Pancreas (tissue), 10 donors: ENCODE data around the gene DNER. TPM values are rescaled to one million over a fixed set of nuclear protein-coding genes. Genes with fewer than 3 reads are reported as not detected.

Experiments used
- ATAC-seq, 4 donors: fragments of 200-7000 bp; cut with Tn5 transposase; one replicate each; pipeline versions ENCODE4 v1.8.0 to v1.9.1; 2020; ENCODE audit warnings: mild to moderate bottlenecking in 4 of 4, moderate library complexity in 4 of 4
- DNase-seq, 6 donors: peaks; one replicate each; pipeline ENCODE4 v3.0.0-alpha.2; 2020
- FAIRE-seq: peaks from 2 replicates; lab custom pipeline; 2012; peaks lifted over from hg19 to GRCh38; lab: Jason Lieb, UNC
- H3K27ac ChIP-seq, 4 donors: fragments of 200-600 bp; sonication (generic); 1 replicate in 3 of 4; 2 replicates in 1 of 4; pipeline versions ENCODE4 v1.5.0 to v1.8.0; 2020
- H3K27me3 ChIP-seq, 4 donors: fragments of 200-600 bp; one replicate each; pipeline ENCODE4 v1.8.0; 2021
- H3K36me3 ChIP-seq, 3 donors: fragments of 200-600 bp; sonication (generic) in 1 of 3; one replicate each; pipeline versions ENCODE4 v1.5.0 to v1.8.0; 2020 to 2021
- H3K4me1 ChIP-seq, 3 donors: fragments of 200-600 bp; one replicate each; pipeline ENCODE4 v1.8.0; 2021
- H3K4me3 ChIP-seq, 4 donors: fragments of 200-600 bp; sonication (generic) in 2 of 4; one replicate each; pipeline versions ENCODE4 v1.5.0 to v1.8.0; 2020 to 2021
- H3K9me3 ChIP-seq, 4 donors: fragments of 200-600 bp; one replicate each; pipeline ENCODE4 v1.8.0; 2021
- CTCF ChIP-seq, 4 donors: fragments of 200-600 bp; sonication (generic) in 3 of 4; IDR thresholded peaks; one replicate each; pipeline versions ENCODE4 v1.5.0 to v1.8.0; 2021; ENCODE audit warnings: antibody characterized with exemption in 4 of 4
- WGBS, 2 donors: extraction: QIAGEN DNeasy Blood & Tissue Kit; methylation state at CpG; one replicate each; pipeline ENCODE4 v1.1.7; 2013; 5-methylcytosine and 5-hydroxymethylcytosine counted together
- intact Hi-C, 3 donors: fragments of 100-400 bp; cut with DNase I; formaldehyde crosslinking; loops; one replicate each; pipeline versions ENCODE4 v1.11.1 to v1.14.2; 2022
- polyA plus RNA-seq, 2 donors: library from polyadenylated mRNA; stranded (reverse); fragments of 200-250 nt; gene quantifications; one replicate each; pipeline ENCODE4 v1.2.3, GENCODE V29; 2013
- total RNA-seq, 6 donors: library from RNA; stranded (reverse); fragmentation: NEBNext Ultra II Directional in 4 of 6; extraction: Animal tissue kit (Norgen Biotek cat#: 25700) in 4 of 6; gene quantifications; one replicate each; pipeline versions ENCODE4 v1.2.1 to v1.2.4, GENCODE V29; 2021 to 2023
- donor health status: healthy with polysubstance abuse.
- donor health status: DM: no; HTN: no; CAD: no; lungs with moderate emphysema.
- donor health status: DM: no; HTN: no; CAD: no.
- donor health status: control.
- donor health status: control.
- donor health status: Bipolar disorder and iron deficiency.
- donor health status: DM: yes; HTN: yes; CAD: no.
- donor health status: DM: no; HTN: no; CAD: no.
- donor health status: DM: no; HTN: no; CAD: no.
- donor health status: DM: yes; HTN: yes; CAD: no.

DNER gene
- total and polyA plus RNA-seq, 8 donors: 0.25 to 2.3 (median 0.44) TPM

- FAIRE-seq: no peak
Measured at GRCh38 chr2:229363185-229363814, 351.1 kb downstream of the DNER start.

GRCh38 chr2:229350883-229351282 is 363.5 kb downstream of the DNER start:
- Histone ChIP-seq H3K4me1 (no peaks in the 10 kb centered on the region), H3K9me3 (no peaks in the 10 kb centered on the region), H3K36me3 (no peaks in the 10 kb centered on the region), H3K27me3 (no peaks in the 10 kb centered on the region), H3K4me3 (no peak overlapping the region), H3K27ac (no peak overlapping the region)
- intact Hi-C loops: no loop called here
- no peak for TF ChIP-seq CTCF (IDR thresholded peaks at IDR 0.05)
- ATAC-seq (no peak), DNase-seq (no peak), FAIRE-seq (no peak)

More at GRCh38 chr2:229363185-229363814, 351.1 kb downstream of the DNER start:
- Histone ChIP-seq H3K36me3 (no peaks in the 10 kb centered on the region), H3K4me1 (no peaks in the 10 kb centered on the region), H3K27me3 (no peaks in the 10 kb centered on the region), H3K27ac (no peak overlapping the region), H3K4me3 (no peak overlapping the region), H3K9me3 (no peaks in the 10 kb centered on the region)
- intact Hi-C loops: no loop called here
- ATAC-seq (no peak), DNase-seq (no peak)
- TF ChIP-seq CTCF (IDR thresholded peaks at IDR 0.05): no peak
- 47 to 52% methylated on average over 5 of the region's 5 CpGs for WGBS, 2 donors

GRCh38 chr2:229350117-229350805 is 364.1 kb downstream of the DNER start:
- no peaks in the 10 kb centered on the region for H3K27me3 ChIP-seq
- WGBS, 2 donors: 68 to 74% methylated on average over 9 of the region's 9 CpGs
- intact Hi-C loops: no loop called here
- H3K36me3 ChIP-seq: no peaks in the 10 kb centered on the region
- ATAC-seq: no peak
- no peaks in the 10 kb centered on the region for H3K4me1 ChIP-seq
- H3K9me3 ChIP-seq: no peaks in the 10 kb centered on the region
- no peak for FAIRE-seq
- no peak overlapping the region for H3K27ac ChIP-seq
- DNase-seq: no peak
- no peak overlapping the region for H3K4me3 ChIP-seq
- no peak for TF ChIP-seq CTCF (IDR thresholded peaks at IDR 0.05)

DNA sequence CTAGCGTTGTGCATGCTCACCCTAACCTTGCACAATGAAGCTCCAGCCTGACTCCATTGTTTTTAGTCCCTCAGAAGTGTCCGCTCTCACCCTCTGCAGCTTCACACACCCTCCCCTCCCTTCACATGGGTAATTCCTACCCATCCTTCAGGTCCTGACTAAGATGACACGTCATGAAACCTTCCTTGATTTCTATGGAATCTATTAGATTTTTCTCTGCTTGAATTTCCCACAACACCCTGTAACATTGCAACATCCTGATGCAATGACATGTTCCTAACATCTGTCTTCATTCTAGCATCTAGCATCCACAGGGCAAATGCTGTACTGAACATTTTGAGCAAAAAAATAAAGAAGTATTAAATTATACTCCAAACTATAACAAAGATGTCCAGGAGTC is 366.2 kb downstream of the DNER start:
- Histone ChIP-seq H3K4me3 (no peak overlapping the region), H3K36me3 (no peaks in the 10 kb centered on the region), H3K4me1 (no peaks in the 10 kb centered on the region), H3K27ac (no peak overlapping the region), H3K9me3 (no peaks in the 10 kb centered on the region), H3K27me3 (no peaks in the 10 kb centered on the region)
- TF ChIP-seq CTCF (IDR thresholded peaks at IDR 0.05): no peak
- FAIRE-seq (no peak), ATAC-seq (no peak), DNase-seq (no peak)
- intact Hi-C loops: no loop called here
- WGBS, 2 donors: 59 to 68% methylated on average over 3 of the region's 3 CpGs
